Natural killer cell (primary cell): ENCODE data around the gene DDX25. TPM values are rescaled to one million over a fixed set of nuclear protein-coding genes. Genes with fewer than 3 reads are reported as not detected.
A peak's percentile ranks its signal among the peaks of the same experiment; 100 is the strongest.

ENCODE experiments used
- ATAC-seq, 3 donors: fragments of 150-1000 bp in 2 of 3; fragments of 200-7000 bp in 1 of 3; cut with Tn5 transposase; 1 replicate in 1 of 3; 2 replicates in 2 of 3; pipeline ENCODE4 v1.10.0; 2021; ENCODE audit warnings: mild to moderate bottlenecking in 2 of 3, moderate library complexity in 2 of 3
- DNase-seq, 2 donors: peaks; one replicate each; pipeline versions ENCODE4 v3.0.0 to v3.0.0-alpha.2; 2013 to 2021; ENCODE audit warnings: mixed read lengths in 1 of 2
- H3K27ac ChIP-seq: one replicate; pipeline ENCODE4 v1.5.1; 2013; ENCODE audit warnings: mild to moderate bottlenecking, low read length
- H3K27me3 ChIP-seq: one replicate; pipeline ENCODE4 v1.6.1; 2013; ENCODE audit warnings: low read length; ENCODE audit not compliant: control insufficient read depth, insufficient read depth
- H3K36me3 ChIP-seq: one replicate; pipeline ENCODE4 v1.6.1; 2013; ENCODE audit warnings: low read length; ENCODE audit not compliant: control insufficient read depth, insufficient read depth
- H3K4me1 ChIP-seq: one replicate; pipeline ENCODE4 v1.6.1; 2013; ENCODE audit warnings: low read length; ENCODE audit not compliant: control insufficient read depth, insufficient read depth
- H3K4me3 ChIP-seq: one replicate; pipeline ENCODE4 v1.5.1; 2013; ENCODE audit warnings: low read length
- H3K9me3 ChIP-seq: one replicate; pipeline ENCODE4 v1.6.1; 2013; ENCODE audit warnings: low read length; ENCODE audit not compliant: control insufficient read depth, insufficient read depth
- H3K27ac Mint-ChIP-seq, 2 donors: one replicate each; pipeline ENCODE4 v1.8.0; 2022; ENCODE audit warnings: mild to moderate bottlenecking in 2 of 2, mixed read lengths in 2 of 2, moderate library complexity in 1 of 2
- H3K27me3 Mint-ChIP-seq, 2 donors: one replicate each; pipeline ENCODE4 v1.8.0; 2022; ENCODE audit warnings: low read depth in 2 of 2, mixed read lengths in 2 of 2
- H3K36me3 Mint-ChIP-seq: one replicate; pipeline ENCODE4 v1.8.0; 2022; ENCODE audit warnings: mixed read lengths
- H3K4me1 Mint-ChIP-seq, 2 donors: one replicate each; pipeline ENCODE4 v1.8.0; 2022; ENCODE audit warnings: mixed read lengths in 2 of 2
- H3K4me3 Mint-ChIP-seq: one replicate; pipeline ENCODE4 v1.8.0; 2022; ENCODE audit warnings: mild to moderate bottlenecking, moderate library complexity, mixed read lengths
- H3K9me3 Mint-ChIP-seq, 2 donors: one replicate each; pipeline ENCODE4 v1.8.0; 2022; ENCODE audit warnings: mixed read lengths in 2 of 2
- CTCF ChIP-seq: fragments of 200-600 bp; IDR thresholded peaks from one replicate; pipeline ENCODE4 v1.8.0; 2022; ENCODE audit warnings: antibody characterized with exemption
- WGBS: methylation state at CpG from one replicate; pipeline ENCODE4 v1.1.7; 2013; ENCODE audit warnings: missing lambda C conversion rate; ENCODE audit not compliant: insufficient coverage; 5-methylcytosine and 5-hydroxymethylcytosine counted together
- intact Hi-C: fragments of 100-400 bp; cut with micrococcal nuclease; formaldehyde crosslinking; loops from one replicate; pipeline ENCODE4 v1.14.2; 2022
- total RNA-seq, 4 donors: library from RNA; stranded (reverse); fragments of 120-200 nt in 1 of 4; gene quantifications; one replicate each; pipeline versions ENCODE4 v1.2.3 to v1.2.4, GENCODE V29; 2013 to 2022

The DDX25 gene
- total RNA-seq, 3 donors from 2014 or later (not counting 1 experiment from before 2014, with no cell fraction given), result not detected

- H3K9me3 Mint-ChIP-seq, result no peaks in the 10 kb centered on the region
- no peak overlapping the region for H3K27ac Mint-ChIP-seq
- TF ChIP-seq CTCF, result no peak
- no peaks in the 10 kb centered on the region for H3K36me3 Mint-ChIP-seq
- H3K27ac ChIP-seq, result no peak overlapping the region
- ATAC-seq (peak in 1 of 3 donors; percentile 22), DNase-seq (no peak)
- H3K9me3 ChIP-seq, result no peaks in the 10 kb centered on the region
- no peaks in the 10 kb centered on the region for H3K4me1 Mint-ChIP-seq
- no peak overlapping the region for H3K4me3 ChIP-seq
- peaks cover 5 to 7% of the 10 kb centered on the region in 2 donors for H3K27me3 Mint-ChIP-seq
- H3K27me3 ChIP-seq, result no peaks in the 10 kb centered on the region
- intact Hi-C loops, result no loop called here
- H3K4me1 ChIP-seq, result no peaks in the 10 kb centered on the region
- H3K4me3 Mint-ChIP-seq, result no peak overlapping the region
- WGBS, result 90% methylated on average over 15 of the region's 15 CpGs
- H3K36me3 ChIP-seq, result no peaks in the 10 kb centered on the region
Observed at GRCh38 chr11:125950696-125951651, 46.7 kb downstream of the DDX25 start.

- TF ChIP-seq CTCF, result no peak
- H3K4me1 ChIP-seq, result no peaks in the 10 kb centered on the region
- H3K4me3 Mint-ChIP-seq, result no peak overlapping the region
- no peaks in the 10 kb centered on the region for H3K36me3 ChIP-seq
- intact Hi-C loops, result no loop called here
- 78% methylated on average over 11 of the region's 11 CpGs for WGBS
- H3K9me3 ChIP-seq, result no peaks in the 10 kb centered on the region
- ATAC-seq (no peak), DNase-seq (no peak)
- no peaks in the 10 kb centered on the region for H3K9me3 Mint-ChIP-seq
- H3K36me3 Mint-ChIP-seq, result no peaks in the 10 kb centered on the region
- no peak overlapping the region for H3K4me3 ChIP-seq
- H3K27ac Mint-ChIP-seq, result no peak overlapping the region
- peaks cover 3 to 7% of the 10 kb centered on the region in 2 donors for H3K27me3 Mint-ChIP-seq
- no peak overlapping the region for H3K27ac ChIP-seq
- no peaks in the 10 kb centered on the region for H3K27me3 ChIP-seq
- no peaks in the 10 kb centered on the region for H3K4me1 Mint-ChIP-seq
Observed at GRCh38 chr11:125951731-125952130, 47.4 kb downstream of the DDX25 start.

- Histone ChIP-seq H3K4me3 (no peak overlapping the region), H3K27ac (no peak overlapping the region), H3K4me1 (no peaks in the 10 kb centered on the region), H3K36me3 (no peaks in the 10 kb centered on the region), H3K27me3 (no peaks in the 10 kb centered on the region), H3K9me3 (no peaks in the 10 kb centered on the region)
- H3K27me3 Mint-ChIP-seq, result peaks cover 3 to 7% of the 10 kb centered on the region in 2 donors
- no peak for TF ChIP-seq CTCF
- no peak overlapping the region for H3K4me3 Mint-ChIP-seq
- H3K9me3 Mint-ChIP-seq, result no peaks in the 10 kb centered on the region
- no peaks in the 10 kb centered on the region for H3K36me3 Mint-ChIP-seq
- DNase-seq (no peak), ATAC-seq (no peak)
- intact Hi-C loops, result no loop called here
- H3K4me1 Mint-ChIP-seq, result no peaks in the 10 kb centered on the region
- WGBS, result 69% methylated on average over 2 of the region's 2 CpGs
- H3K27ac Mint-ChIP-seq, result no peak overlapping the region
Observed at GRCh38 chr11:125952559-125952958, 48.3 kb downstream of the DDX25 start.
